ENCODE data around the gene ZNF224. TPM values are rescaled to one million over a fixed set of nuclear protein-coding genes. Genes with fewer than 3 reads are reported as not detected.

The ZNF224 gene
- total and polyA plus RNA-seq, 11 donors: 7.1 to 17.7 (median 11.8) TPM

DNA sequence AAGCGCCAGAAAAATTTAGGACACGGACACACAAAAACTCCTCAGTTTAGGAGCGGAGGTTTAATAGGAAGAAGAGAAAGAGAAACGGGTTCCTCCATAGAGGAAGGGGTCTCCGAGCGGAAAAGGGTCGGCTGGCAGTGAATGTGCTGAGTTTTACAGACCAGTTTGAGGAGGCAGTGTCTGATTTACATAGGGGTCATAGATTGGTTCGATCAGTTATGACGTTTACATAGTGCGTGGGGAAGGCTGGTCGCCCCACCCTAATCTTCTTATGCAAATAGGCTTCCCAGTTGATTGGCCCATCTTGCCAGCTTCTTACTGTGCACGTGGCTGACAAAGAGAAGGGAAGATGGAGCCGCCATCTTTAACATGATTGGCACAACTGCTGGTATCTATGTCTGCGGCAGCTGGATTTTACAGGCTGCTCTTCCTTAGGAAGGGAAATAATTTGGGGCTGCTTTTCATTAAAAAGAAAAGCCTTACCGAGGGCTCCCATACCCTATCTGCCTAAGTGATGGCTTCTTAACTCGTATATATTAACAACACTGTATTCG lies 17.8 kb downstream of the ZNF224 start:
- peaks cover 0 to 31% (median 21%) of the 10 kb centered on the region in 9 donors for H3K36me3 ChIP-seq
- DNase-seq (peak in 1 of 5 donors; percentile 52), ATAC-seq (peak in 2 of 4 donors; percentile 29 to 50)
- H3K27ac ChIP-seq: peak overlapping the region in 3 of 12 donors; percentile 16 to 83 (median 74)
- H3K27me3 ChIP-seq: no peaks in the 10 kb centered on the region
- WGBS, 4 donors: 12 to 17% (median 12%) methylated on average over 17 of the region's 17 CpGs
- H3K4me3 ChIP-seq: peak overlapping the region; percentile 43 to 86 (median 72)
- H3K4me1 ChIP-seq: peaks cover 0 to 24% (median 18%) of the 10 kb centered on the region in 12 donors
- intact Hi-C loops (cut with DNase I): loop anchor here in 8 of 10 donors (2.0 to 10.0 kb wide), 10 partner anchors 17 to 127 kb away; partner anchors contain the start of genes ZNF226 (in 6 of the 8), ZNF224 (in 3 of the 8), ZNF227 (in 3 of the 8) and ZNF155 (in 1 of the 8)
- TF ChIP-seq, protein P1, sequence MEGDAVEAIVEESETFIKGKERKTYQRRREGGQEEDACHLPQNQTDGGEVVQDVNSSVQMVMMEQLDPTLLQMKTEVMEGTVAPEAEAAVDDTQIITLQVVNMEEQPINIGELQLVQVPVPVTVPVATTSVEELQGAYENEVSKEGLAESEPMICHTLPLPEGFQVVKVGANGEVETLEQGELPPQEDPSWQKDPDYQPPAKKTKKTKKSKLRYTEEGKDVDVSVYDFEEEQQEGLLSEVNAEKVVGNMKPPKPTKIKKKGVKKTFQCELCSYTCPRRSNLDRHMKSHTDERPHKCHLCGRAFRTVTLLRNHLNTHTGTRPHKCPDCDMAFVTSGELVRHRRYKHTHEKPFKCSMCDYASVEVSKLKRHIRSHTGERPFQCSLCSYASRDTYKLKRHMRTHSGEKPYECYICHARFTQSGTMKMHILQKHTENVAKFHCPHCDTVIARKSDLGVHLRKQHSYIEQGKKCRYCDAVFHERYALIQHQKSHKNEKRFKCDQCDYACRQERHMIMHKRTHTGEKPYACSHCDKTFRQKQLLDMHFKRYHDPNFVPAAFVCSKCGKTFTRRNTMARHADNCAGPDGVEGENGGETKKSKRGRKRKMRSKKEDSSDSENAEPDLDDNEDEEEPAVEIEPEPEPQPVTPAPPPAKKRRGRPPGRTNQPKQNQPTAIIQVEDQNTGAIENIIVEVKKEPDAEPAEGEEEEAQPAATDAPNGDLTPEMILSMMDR (IDR thresholded peaks at IDR 0.05): no peak
- no peak for TF ChIP-seq POLR2A (IDR thresholded peaks at IDR 0.05)
- H3K9me3 ChIP-seq: peaks cover 0 to 50% (median 36%) of the 10 kb centered on the region in 12 donors

DNA sequence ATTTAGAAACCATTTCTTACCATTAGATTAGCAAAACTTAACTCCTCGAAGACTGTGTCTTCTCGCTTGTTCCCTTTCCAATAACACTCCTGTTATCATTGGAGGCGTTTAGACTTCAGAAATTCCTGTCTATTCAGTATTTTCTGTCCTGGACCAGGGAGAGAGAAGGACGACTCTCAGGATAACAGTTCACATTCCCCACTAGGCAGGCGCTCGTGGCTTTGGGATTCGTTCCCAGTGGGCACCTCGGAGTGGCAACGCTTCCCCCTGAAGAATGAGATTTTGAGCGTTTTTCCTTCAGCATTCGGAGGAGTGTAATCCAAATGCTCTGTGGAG lies 18.6 kb downstream of the ZNF224 start:
- H3K9me3 ChIP-seq: peaks cover 0 to 42% (median 29%) of the 10 kb centered on the region in 12 donors
- peaks cover 0 to 24% (median 18%) of the 10 kb centered on the region in 12 donors for H3K4me1 ChIP-seq
- intact Hi-C loops (cut with DNase I): loop anchor here in 8 of 10 donors (1.0 to 10.0 kb wide), 15 partner anchors 18 to 193 kb away; partner anchors contain the start of genes ZNF226 (in 6 of the 8), ZNF224 (in 5 of the 8), ZNF227 (in 3 of the 8) and ZNF234 (in 2 of the 8)
- no peaks in the 10 kb centered on the region for H3K27me3 ChIP-seq
- TF ChIP-seq POLR2A (IDR thresholded peaks at IDR 0.05): no peak
- TF ChIP-seq, protein P1 (IDR thresholded peaks at IDR 0.05): no peak
- 0% methylated on average over 10 to 11 of the region's 11 CpGs for WGBS, 4 donors
- peak in 1 of 4 donors; percentile 2 for ATAC-seq
- peak overlapping the region in 10 of 12 donors; percentile 22 to 83 (median 64) for H3K27ac ChIP-seq
- DNase-seq: no peak
- peak overlapping the region; percentile 43 to 86 (median 72) for H3K4me3 ChIP-seq
- peaks cover 0 to 31% (median 21%) of the 10 kb centered on the region in 9 donors for H3K36me3 ChIP-seq

DNA sequence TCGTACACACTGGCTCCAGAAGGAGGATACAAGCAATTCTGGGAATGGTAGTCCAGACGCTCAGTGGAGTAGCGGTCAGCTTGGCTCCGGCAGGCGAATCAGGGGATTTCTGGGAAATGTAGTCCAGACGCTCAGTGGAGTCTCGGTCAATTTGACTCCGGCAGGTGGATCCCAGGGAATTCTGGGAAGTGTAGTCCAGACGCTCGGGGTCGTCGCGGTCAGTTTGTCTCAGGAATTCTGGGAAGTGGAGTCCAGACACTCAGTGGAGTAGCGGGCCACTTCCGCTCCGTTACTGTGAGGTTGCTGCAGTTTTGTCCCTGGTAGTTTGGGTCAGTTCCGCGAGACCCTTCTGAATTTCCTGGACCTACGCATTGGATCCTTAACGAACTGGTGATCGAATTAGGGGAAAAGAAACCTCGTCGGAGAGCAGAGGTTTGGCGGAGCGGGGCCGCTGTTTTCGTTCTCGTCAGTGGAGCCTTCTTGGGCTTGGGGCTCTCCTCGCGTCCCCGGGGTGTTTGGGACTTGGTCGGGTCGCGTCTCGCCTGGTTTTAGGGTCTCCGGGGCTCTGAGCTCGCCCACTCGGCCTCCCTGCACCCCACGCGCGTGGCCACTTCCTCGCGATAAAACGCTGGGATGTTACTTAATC lies 19.1 kb downstream of the ZNF224 start, which contains the start of gene ZNF225:
ZNF225 (plus strand) TSS at position 262 of the 646 bp plus-strand sequence. CDS start 2,429 bp downstream, outside the sequence.
- peak; percentile 92 to 98 (median 97) for DNase-seq
- WGBS, 4 donors: 0% methylated on average over 29 to 44 of the region's 44 CpGs
- peak in 1 of 2 donors; percentile 49 for TF ChIP-seq POLR2A (IDR thresholded peaks at IDR 0.05)
- TF ChIP-seq, protein P1 (IDR thresholded peaks at IDR 0.05): peak in 4 of 12 donors; percentile 7 to 19 (median 9)
- H3K4me3 ChIP-seq: peak within 1 kb of the TSS; percentile 43 to 86 (median 72)
- H3K9me3 ChIP-seq: peaks cover 0 to 37% (median 24%) of the 10 kb centered on the region in 12 donors
- H3K36me3 ChIP-seq: peaks cover 0 to 31% (median 23%) of the 10 kb centered on the region in 9 donors
- ATAC-seq: peak; percentile 98 to 99 (median 98)
- H3K27me3 ChIP-seq: no peaks in the 10 kb centered on the region
- peak within 1 kb of the TSS in 11 of 12 donors; percentile 57 to 84 (median 74) for H3K27ac ChIP-seq
- H3K4me1 ChIP-seq: peaks cover 0 to 24% (median 18%) of the 10 kb centered on the region in 12 donors
- intact Hi-C loops (cut with DNase I): loop anchor here in 8 of 10 donors (1.0 to 10.0 kb wide), 15 partner anchors 18 to 192 kb away; partner anchors contain the start of genes ZNF226 (in 6 of the 8), ZNF224 (in 5 of the 8), ZNF227 (in 3 of the 8) and ZNF234 (in 2 of the 8)
